SK-N-SH treated with all-trans-retinoic acid at 6 μM for 48 hours (cell line): ENCODE data around the gene B3GNT9.

Experiments
- ARNTL ChIP-seq: fragments of 450-650 bp; formaldehyde crosslinking; IDR thresholded peaks from 2 replicates; pipeline ENCODE4 v1.5.0; 2020; ENCODE audit warnings: low read depth, mild to moderate bottlenecking, moderate library complexity, borderline replicate concordance
- BACH2 ChIP-seq: fragments of 250-450 bp; sonication (Bioruptor Pico); IDR thresholded peaks from 2 replicates; pipeline ENCODE4 v1.9.0; 2021; ENCODE audit warnings: mild to moderate bottlenecking, borderline replicate concordance
- ESRRG ChIP-seq: fragments of 250-450 bp; sonication (Bioruptor Pico); IDR thresholded peaks from 2 replicates; pipeline ENCODE4 v1.6.1; 2021; ENCODE audit warnings: mild to moderate bottlenecking
- GLIS3 ChIP-seq: fragments of 250-450 bp; sonication (Bioruptor Pico); IDR thresholded peaks from 2 replicates; pipeline ENCODE4 v1.5.0; 2020; ENCODE audit warnings: mild to moderate bottlenecking, moderate library complexity
- OSR1 ChIP-seq: fragments of 250-450 bp; sonication (Bioruptor Pico); IDR thresholded peaks from 2 replicates; pipeline ENCODE4 v1.8.0; 2022; ENCODE audit warnings: moderate library complexity, mild to moderate bottlenecking, inconsistent platforms
- RARB ChIP-seq: fragments of 250-450 bp; sonication (Bioruptor Pico); IDR thresholded peaks from 2 replicates; pipeline ENCODE4 v1.8.0; 2021; ENCODE audit warnings: mild to moderate bottlenecking, moderate library complexity
- TOX ChIP-seq: fragments of 250-450 bp; sonication (Bioruptor Pico); IDR thresholded peaks from 2 replicates; pipeline ENCODE4 v1.8.0; 2021; ENCODE audit warnings: mild to moderate bottlenecking, moderate library complexity, borderline replicate concordance
- ZC3H10 ChIP-seq: fragments of 250-450 bp; sonication (Bioruptor Pico); IDR thresholded peaks from 2 replicates; pipeline ENCODE4 v1.5.1; 2021; ENCODE audit warnings: mild to moderate bottlenecking, moderate library complexity
- ZFP30 ChIP-seq: fragments of 450-650 bp; formaldehyde crosslinking; IDR thresholded peaks from 2 replicates; pipeline ENCODE4 v1.5.0; 2022; ENCODE audit warnings: mild to moderate bottlenecking, moderate library complexity
- TF ChIP-seq, protein P1 (sequence below): fragments of 250-450 bp; sonication (Bioruptor Pico); IDR thresholded peaks from 2 replicates; pipeline ENCODE4 v1.5.1; 2021; ENCODE audit warnings: mild to moderate bottlenecking, moderate library complexity
- TF ChIP-seq, protein P2 (sequence below): fragments of 250-450 bp; sonication (Bioruptor Pico); IDR thresholded peaks from 2 replicates; pipeline ENCODE4 v1.5.1; 2020; ENCODE audit warnings: low read depth, mild to moderate bottlenecking, moderate library complexity
- TF ChIP-seq, protein P3 (sequence below): fragments of 250-450 bp; sonication (Bioruptor Pico); IDR thresholded peaks from 2 replicates; pipeline ENCODE4 v1.8.0; 2020; ENCODE audit warnings: mild to moderate bottlenecking, moderate library complexity, borderline replicate concordance
- TF ChIP-seq, protein P4 (sequence below): fragments of 250-450 bp; sonication (Bioruptor Pico); IDR thresholded peaks from 2 replicates; pipeline ENCODE4 v1.5.0; 2020; ENCODE audit warnings: mild to moderate bottlenecking, moderate library complexity

DNA sequence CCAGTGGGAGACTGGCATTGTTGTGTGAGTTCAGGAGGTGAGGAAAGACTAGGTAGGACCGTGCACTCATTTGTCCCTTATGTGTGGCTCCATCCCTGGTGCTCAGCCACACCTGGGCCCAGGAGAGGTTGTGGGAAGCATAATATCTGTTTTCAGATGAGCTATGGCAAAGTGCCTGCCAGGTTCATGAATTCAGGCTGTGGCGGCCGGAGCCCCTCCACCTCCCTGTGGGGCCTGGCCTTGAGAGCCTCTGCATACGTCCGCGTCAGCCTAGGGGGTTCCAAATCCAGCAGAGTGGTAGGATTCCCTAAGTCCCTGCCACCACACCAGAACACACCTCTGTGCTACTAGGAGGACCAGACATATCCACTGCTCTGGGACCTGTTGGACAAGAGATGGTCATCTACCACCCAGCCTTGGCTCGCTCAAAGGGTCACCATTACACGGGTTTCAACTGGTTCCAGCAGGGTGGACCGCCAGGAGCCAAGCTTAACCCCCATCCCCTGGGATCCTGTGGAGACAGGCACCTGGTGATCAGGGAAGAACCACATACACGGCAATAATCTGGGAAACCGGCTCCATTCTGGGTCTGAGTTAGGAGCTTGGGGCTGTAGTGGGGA is 2.0 kb downstream of the B3GNT9 start:
- TF ChIP-seq, protein P1, sequence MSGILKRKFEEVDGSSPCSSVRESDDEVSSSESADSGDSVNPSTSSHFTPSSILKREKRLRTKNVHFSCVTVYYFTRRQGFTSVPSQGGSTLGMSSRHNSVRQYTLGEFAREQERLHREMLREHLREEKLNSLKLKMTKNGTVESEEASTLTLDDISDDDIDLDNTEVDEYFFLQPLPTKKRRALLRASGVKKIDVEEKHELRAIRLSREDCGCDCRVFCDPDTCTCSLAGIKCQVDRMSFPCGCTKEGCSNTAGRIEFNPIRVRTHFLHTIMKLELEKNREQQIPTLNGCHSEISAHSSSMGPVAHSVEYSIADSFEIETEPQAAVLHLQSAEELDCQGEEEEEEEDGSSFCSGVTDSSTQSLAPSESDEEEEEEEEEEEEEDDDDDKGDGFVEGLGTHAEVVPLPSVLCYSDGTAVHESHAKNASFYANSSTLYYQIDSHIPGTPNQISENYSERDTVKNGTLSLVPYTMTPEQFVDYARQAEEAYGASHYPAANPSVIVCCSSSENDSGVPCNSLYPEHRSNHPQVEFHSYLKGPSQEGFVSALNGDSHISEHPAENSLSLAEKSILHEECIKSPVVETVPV (CRISPR knock-in tag) = no peak
- no peak for TF ChIP-seq ZC3H10 (CRISPR knock-in tag)
- TF ChIP-seq BACH2 (CRISPR knock-in tag) = no peak
- TF ChIP-seq GLIS3 (CRISPR knock-in tag) = no peak
- no peak for TF ChIP-seq ESRRG (CRISPR knock-in tag)
- TF ChIP-seq ARNTL (CRISPR knock-in tag) = no peak
- no peak for TF ChIP-seq OSR1 (CRISPR knock-in tag)
- TF ChIP-seq, protein P2, sequence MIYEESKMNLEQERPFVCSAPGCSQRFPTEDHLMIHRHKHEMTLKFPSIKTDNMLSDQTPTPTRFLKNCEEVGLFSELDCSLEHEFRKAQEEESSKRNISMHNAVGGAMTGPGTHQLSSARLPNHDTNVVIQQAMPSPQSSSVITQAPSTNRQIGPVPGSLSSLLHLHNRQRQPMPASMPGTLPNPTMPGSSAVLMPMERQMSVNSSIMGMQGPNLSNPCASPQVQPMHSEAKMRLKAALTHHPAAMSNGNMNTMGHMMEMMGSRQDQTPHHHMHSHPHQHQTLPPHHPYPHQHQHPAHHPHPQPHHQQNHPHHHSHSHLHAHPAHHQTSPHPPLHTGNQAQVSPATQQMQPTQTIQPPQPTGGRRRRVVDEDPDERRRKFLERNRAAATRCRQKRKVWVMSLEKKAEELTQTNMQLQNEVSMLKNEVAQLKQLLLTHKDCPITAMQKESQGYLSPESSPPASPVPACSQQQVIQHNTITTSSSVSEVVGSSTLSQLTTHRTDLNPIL (CRISPR knock-in tag) = no peak
- TF ChIP-seq RARB = no peak
- TF ChIP-seq TOX (CRISPR knock-in tag) = no peak
- TF ChIP-seq, protein P3, sequence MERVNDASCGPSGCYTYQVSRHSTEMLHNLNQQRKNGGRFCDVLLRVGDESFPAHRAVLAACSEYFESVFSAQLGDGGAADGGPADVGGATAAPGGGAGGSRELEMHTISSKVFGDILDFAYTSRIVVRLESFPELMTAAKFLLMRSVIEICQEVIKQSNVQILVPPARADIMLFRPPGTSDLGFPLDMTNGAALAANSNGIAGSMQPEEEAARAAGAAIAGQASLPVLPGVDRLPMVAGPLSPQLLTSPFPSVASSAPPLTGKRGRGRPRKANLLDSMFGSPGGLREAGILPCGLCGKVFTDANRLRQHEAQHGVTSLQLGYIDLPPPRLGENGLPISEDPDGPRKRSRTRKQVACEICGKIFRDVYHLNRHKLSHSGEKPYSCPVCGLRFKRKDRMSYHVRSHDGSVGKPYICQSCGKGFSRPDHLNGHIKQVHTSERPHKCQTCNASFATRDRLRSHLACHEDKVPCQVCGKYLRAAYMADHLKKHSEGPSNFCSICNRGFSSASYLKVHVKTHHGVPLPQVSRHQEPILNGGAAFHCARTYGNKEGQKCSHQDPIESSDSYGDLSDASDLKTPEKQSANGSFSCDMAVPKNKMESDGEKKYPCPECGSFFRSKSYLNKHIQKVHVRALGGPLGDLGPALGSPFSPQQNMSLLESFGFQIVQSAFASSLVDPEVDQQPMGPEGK (CRISPR knock-in tag) = no peak
- no peak for TF ChIP-seq ZFP30
- TF ChIP-seq, protein P4, sequence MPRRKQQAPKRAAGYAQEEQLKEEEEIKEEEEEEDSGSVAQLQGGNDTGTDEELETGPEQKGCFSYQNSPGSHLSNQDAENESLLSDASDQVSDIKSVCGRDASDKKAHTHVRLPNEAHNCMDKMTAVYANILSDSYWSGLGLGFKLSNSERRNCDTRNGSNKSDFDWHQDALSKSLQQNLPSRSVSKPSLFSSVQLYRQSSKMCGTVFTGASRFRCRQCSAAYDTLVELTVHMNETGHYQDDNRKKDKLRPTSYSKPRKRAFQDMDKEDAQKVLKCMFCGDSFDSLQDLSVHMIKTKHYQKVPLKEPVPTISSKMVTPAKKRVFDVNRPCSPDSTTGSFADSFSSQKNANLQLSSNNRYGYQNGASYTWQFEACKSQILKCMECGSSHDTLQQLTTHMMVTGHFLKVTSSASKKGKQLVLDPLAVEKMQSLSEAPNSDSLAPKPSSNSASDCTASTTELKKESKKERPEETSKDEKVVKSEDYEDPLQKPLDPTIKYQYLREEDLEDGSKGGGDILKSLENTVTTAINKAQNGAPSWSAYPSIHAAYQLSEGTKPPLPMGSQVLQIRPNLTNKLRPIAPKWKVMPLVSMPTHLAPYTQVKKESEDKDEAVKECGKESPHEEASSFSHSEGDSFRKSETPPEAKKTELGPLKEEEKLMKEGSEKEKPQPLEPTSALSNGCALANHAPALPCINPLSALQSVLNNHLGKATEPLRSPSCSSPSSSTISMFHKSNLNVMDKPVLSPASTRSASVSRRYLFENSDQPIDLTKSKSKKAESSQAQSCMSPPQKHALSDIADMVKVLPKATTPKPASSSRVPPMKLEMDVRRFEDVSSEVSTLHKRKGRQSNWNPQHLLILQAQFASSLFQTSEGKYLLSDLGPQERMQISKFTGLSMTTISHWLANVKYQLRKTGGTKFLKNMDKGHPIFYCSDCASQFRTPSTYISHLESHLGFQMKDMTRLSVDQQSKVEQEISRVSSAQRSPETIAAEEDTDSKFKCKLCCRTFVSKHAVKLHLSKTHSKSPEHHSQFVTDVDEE (CRISPR knock-in tag) = no peak
